H9 (cell line): ENCODE data around the gene CETP. TPM values are rescaled to one million over a fixed set of nuclear protein-coding genes. Genes with fewer than 3 reads are reported as not detected.
"Not testable (repeated sequence)": the region's sequence is repeated elsewhere in the genome, so short reads cannot be mapped to it uniquely, and the experiment has no call there.

Experiments
- DNase-seq: peaks from one replicate; pipeline ENCODE4 v3.0.0-alpha.2; 2017
- H2AFZ ChIP-seq: one replicate; pipeline ENCODE4 v1.6.1; 2013; ENCODE audit warnings: mild to moderate bottlenecking, low read length, control low read depth, moderate library complexity
- H2AK5ac ChIP-seq: 2 replicates; pipeline ENCODE4 v1.6.1; 2013; ENCODE audit warnings: low read length, control low read depth, mixed read lengths; ENCODE audit not compliant: insufficient read length
- H2BK120ac ChIP-seq: one replicate; pipeline ENCODE4 v1.6.1; 2013; ENCODE audit warnings: low read depth, mild to moderate bottlenecking, low read length, control low read depth, inconsistent platforms; ENCODE audit not compliant: poor library complexity, severe bottlenecking
- H2BK12ac ChIP-seq: 2 replicates; pipeline ENCODE4 v1.6.1; 2013; ENCODE audit warnings: low read length, control low read depth, mixed read lengths, low read depth; ENCODE audit not compliant: insufficient read length
- H2BK15ac ChIP-seq: 2 replicates; pipeline ENCODE4 v1.6.1; 2013; ENCODE audit warnings: low read depth, low read length, control low read depth
- H2BK20ac ChIP-seq: one replicate; pipeline ENCODE4 v1.6.1; 2013; ENCODE audit warnings: low read depth, mild to moderate bottlenecking, low read length, control low read depth, inconsistent platforms; ENCODE audit not compliant: poor library complexity, severe bottlenecking
- H2BK5ac ChIP-seq: 2 replicates; pipeline ENCODE4 v1.6.1; 2013; ENCODE audit warnings: low read length, control low read depth, mixed read lengths; ENCODE audit not compliant: insufficient read length
- H3K14ac ChIP-seq: 2 replicates; pipeline ENCODE4 v1.6.1; 2013; ENCODE audit warnings: low read length, control low read depth; ENCODE audit not compliant: insufficient read depth
- H3K18ac ChIP-seq: 2 replicates; pipeline ENCODE4 v1.6.1; 2013; ENCODE audit warnings: low read depth, mild to moderate bottlenecking, mixed read lengths, low read length, control low read depth; ENCODE audit not compliant: insufficient read length
- H3K23ac ChIP-seq: 2 replicates; pipeline ENCODE4 v1.6.1; 2013; ENCODE audit warnings: low read length, control low read depth, mixed read lengths, low read depth; ENCODE audit not compliant: insufficient read length
- H3K23me2 ChIP-seq: 2 replicates; pipeline ENCODE4 v1.6.1; 2013; ENCODE audit warnings: low read depth, mild to moderate bottlenecking, mixed read lengths, low read length, control low read depth; ENCODE audit not compliant: insufficient read length, poor library complexity, severe bottlenecking
- H3K27ac ChIP-seq: 2 replicates; pipeline ENCODE4 v1.5.1; 2013; ENCODE audit warnings: low read length, control low read depth, mixed read lengths, low read depth; ENCODE audit not compliant: insufficient read length
- H3K27me3 ChIP-seq: 2 replicates; pipeline ENCODE4 v1.6.1; 2013; ENCODE audit warnings: low read length, control low read depth, inconsistent platforms; ENCODE audit not compliant: insufficient read depth
- H3K4ac ChIP-seq: 2 replicates; pipeline ENCODE4 v1.6.1; 2013; ENCODE audit warnings: low read depth, mild to moderate bottlenecking, control low read depth, inconsistent platforms, low read length, moderate library complexity
- H3K4me1 ChIP-seq: 2 replicates; pipeline ENCODE4 v1.6.1; 2013; ENCODE audit warnings: low read length, control low read depth, inconsistent platforms; ENCODE audit not compliant: insufficient read depth
- H3K4me2 ChIP-seq: 2 replicates; pipeline ENCODE4 v1.6.1; 2013; ENCODE audit warnings: low read length, control low read depth, mixed read lengths; ENCODE audit not compliant: insufficient read length, insufficient read depth
- H3K56ac ChIP-seq: 2 replicates; pipeline ENCODE4 v1.6.1; 2013; ENCODE audit warnings: low read depth, mild to moderate bottlenecking, mixed read lengths, low read length, control low read depth; ENCODE audit not compliant: insufficient read length
- H3K79me1 ChIP-seq: 2 replicates; pipeline ENCODE4 v1.6.1; 2013; ENCODE audit warnings: low read depth, mild to moderate bottlenecking, moderate library complexity, low read length, control low read depth, inconsistent platforms; ENCODE audit not compliant: insufficient read depth, poor library complexity, severe bottlenecking
- H3K79me2 ChIP-seq: 2 replicates; pipeline ENCODE4 v1.6.1; 2013; ENCODE audit warnings: low read length, control low read depth, inconsistent platforms; ENCODE audit not compliant: insufficient read depth
- H3K9ac ChIP-seq: 2 replicates; pipeline ENCODE4 v1.6.1; 2013; ENCODE audit warnings: low read length, control low read depth, mixed read lengths; ENCODE audit not compliant: insufficient read length; ENCODE audit errors: extremely low read depth
- H3K9me3 ChIP-seq: one replicate; pipeline ENCODE4 v1.6.1; 2013; ENCODE audit warnings: low read depth, low read length, inconsistent platforms; ENCODE audit not compliant: control insufficient read depth
- H3T11ph ChIP-seq: one replicate; pipeline ENCODE4 v1.6.1; 2013; ENCODE audit warnings: mild to moderate bottlenecking, low read length, control low read depth, inconsistent platforms
- H4K20me1 ChIP-seq: one replicate; pipeline ENCODE4 v1.6.1; 2013; ENCODE audit not compliant: control insufficient read depth, insufficient read length, insufficient read depth
- H4K5ac ChIP-seq: 2 replicates; pipeline ENCODE4 v1.6.1; 2013; ENCODE audit warnings: low read depth, mild to moderate bottlenecking, mixed read lengths, low read length, control low read depth; ENCODE audit not compliant: insufficient read length
- H4K8ac ChIP-seq: replicated peaks from 2 replicates; pipeline ENCODE4 v1.6.1; 2013; ENCODE audit warnings: low read length, control low read depth, mixed read lengths, low read depth; ENCODE audit not compliant: insufficient read length
- H4K91ac ChIP-seq: 2 replicates; pipeline ENCODE4 v1.6.1; 2013; ENCODE audit warnings: low read depth, mild to moderate bottlenecking, moderate library complexity, mixed read lengths, low read length, control low read depth; ENCODE audit not compliant: insufficient read length
- H3K27ac Mint-ChIP-seq, 3 experiments: 2 replicates in 2 of 3; 3 replicates in 1 of 3; pipeline ENCODE4 v1.8.0; 2020 to 2021; ENCODE audit warnings: mixed read lengths in 3 of 3, mild to moderate bottlenecking in 1 of 3, moderate library complexity in 1 of 3
- H3K27me3 Mint-ChIP-seq: 2 replicates; pipeline ENCODE4 v1.8.0; 2021; ENCODE audit warnings: low read depth, mild to moderate bottlenecking, moderate library complexity, mixed read lengths
- H3K36me3 Mint-ChIP-seq, 3 experiments: 2 replicates in 2 of 3; 3 replicates in 1 of 3; pipeline ENCODE4 v1.8.0; 2020 to 2021; ENCODE audit warnings: low read depth in 3 of 3, mixed read lengths in 3 of 3; ENCODE audit not compliant: insufficient read depth in 1 of 3
- H3K4me1 Mint-ChIP-seq, 2 experiments: 2 replicates each; pipeline ENCODE4 v1.8.0; 2020; ENCODE audit warnings: mixed read lengths in 2 of 2
- H3K4me3 Mint-ChIP-seq, 2 experiments: 2 replicates in 1 of 2; 3 replicates in 1 of 2; pipeline ENCODE4 v1.8.0; 2020 to 2021; ENCODE audit warnings: mild to moderate bottlenecking in 2 of 2, mixed read lengths in 2 of 2, moderate library complexity in 1 of 2
- H3K9me3 Mint-ChIP-seq, 2 experiments: 2 replicates in 1 of 2; 3 replicates in 1 of 2; pipeline ENCODE4 v1.8.0; 2020; ENCODE audit warnings: mild to moderate bottlenecking in 2 of 2, mixed read lengths in 2 of 2, moderate library complexity in 1 of 2
- WGBS: extraction: QIAGEN DNeasy Blood & Tissue Kit; methylation state at CpG from one replicate; pipeline ENCODE4 v1.1.7; 2013; ENCODE audit warnings: missing lambda C conversion rate, low lambda C conversion rate, mixed read lengths; ENCODE audit not compliant: insufficient read length; ENCODE audit errors: extremely low coverage; 5-methylcytosine and 5-hydroxymethylcytosine counted together
- total RNA-seq: library from RNA; stranded (reverse); gene quantifications from 2 replicates; pipeline ENCODE4 v1.2.1, GENCODE V29; 2021
- TF ChIP-seq, protein P1 (sequence below): fragments of 200-600 bp; sonication (generic); conservative IDR thresholded peaks from 3 replicates; pipeline ENCODE4 v1.8.0; 2021; ENCODE audit warnings: antibody characterized with exemption, mild to moderate bottlenecking

The CETP gene
- total RNA-seq, 1 experiment from 2014 or later = not detected

DNA sequence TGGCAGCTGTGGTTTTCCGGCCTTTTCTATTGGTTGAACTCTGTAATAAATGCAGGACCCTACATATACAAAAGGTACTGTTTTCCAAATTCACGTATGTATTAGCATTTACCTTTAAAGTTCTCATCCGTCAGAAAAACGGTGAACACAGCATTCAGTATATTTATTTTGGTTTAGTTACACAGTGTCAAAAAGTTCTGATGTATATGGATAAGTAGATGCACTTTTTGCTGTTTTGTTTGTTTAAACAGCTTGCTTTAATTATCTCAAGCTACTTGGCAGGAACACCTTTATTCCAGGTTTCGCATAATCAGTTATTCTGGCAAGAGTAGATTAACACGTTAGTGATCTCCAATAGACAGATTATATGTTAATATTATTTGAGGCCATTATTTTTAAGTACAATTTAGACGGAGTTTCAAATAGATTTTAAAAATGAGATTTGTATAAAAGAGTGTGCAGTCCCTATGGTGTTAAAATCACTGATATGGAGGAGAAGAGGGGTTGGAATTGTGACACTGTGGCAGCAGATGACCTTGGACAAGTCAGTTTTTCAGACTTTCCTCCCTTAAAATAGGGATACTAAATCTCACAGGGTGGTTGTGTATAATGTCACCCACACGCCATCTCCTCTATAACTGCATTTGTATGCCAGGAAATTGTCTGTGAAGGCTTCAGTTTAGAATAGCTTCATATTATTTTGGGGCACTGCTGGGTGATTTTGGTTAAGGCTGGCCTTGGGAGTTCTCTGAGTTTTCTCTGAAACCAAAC lies 27.7 kb upstream of the CETP start:
- peak overlapping the region; percentile 94 to 95; a peak in 4 of 5 replicates for H3K4me3 Mint-ChIP-seq
- TF ChIP-seq, protein P1, sequence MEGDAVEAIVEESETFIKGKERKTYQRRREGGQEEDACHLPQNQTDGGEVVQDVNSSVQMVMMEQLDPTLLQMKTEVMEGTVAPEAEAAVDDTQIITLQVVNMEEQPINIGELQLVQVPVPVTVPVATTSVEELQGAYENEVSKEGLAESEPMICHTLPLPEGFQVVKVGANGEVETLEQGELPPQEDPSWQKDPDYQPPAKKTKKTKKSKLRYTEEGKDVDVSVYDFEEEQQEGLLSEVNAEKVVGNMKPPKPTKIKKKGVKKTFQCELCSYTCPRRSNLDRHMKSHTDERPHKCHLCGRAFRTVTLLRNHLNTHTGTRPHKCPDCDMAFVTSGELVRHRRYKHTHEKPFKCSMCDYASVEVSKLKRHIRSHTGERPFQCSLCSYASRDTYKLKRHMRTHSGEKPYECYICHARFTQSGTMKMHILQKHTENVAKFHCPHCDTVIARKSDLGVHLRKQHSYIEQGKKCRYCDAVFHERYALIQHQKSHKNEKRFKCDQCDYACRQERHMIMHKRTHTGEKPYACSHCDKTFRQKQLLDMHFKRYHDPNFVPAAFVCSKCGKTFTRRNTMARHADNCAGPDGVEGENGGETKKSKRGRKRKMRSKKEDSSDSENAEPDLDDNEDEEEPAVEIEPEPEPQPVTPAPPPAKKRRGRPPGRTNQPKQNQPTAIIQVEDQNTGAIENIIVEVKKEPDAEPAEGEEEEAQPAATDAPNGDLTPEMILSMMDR = no peak
- Histone ChIP-seq H3K14ac (no peak overlapping the region), H2AFZ (no peak overlapping the region), H3K23ac (no peak overlapping the region), H4K20me1 (no peaks in the 10 kb centered on the region), H2BK15ac (no peak overlapping the region), H4K91ac (no peak overlapping the region), H3K27me3 (no peaks in the 10 kb centered on the region), H3K9ac (no peak overlapping the region), H4K8ac (no peak overlapping the region), H3K18ac (no peak overlapping the region), H2BK5ac (no peak overlapping the region), H2BK120ac (no peak overlapping the region), H3K79me2 (peaks cover 9% of the 10 kb centered on the region; the same call in 1 of the 2 replicates), H2BK20ac (no peak overlapping the region), H2AK5ac (no peak overlapping the region), H3K79me1 (peaks cover 2% of the 10 kb centered on the region), H2BK12ac (no peak overlapping the region), H3T11ph (no peak overlapping the region), H3K4me2 (no peak overlapping the region), H3K56ac (no peak overlapping the region), H3K23me2 (peaks cover 11% of the 10 kb centered on the region), H4K5ac (no peak overlapping the region), H3K4ac (no peak overlapping the region), H3K27ac (no peak overlapping the region), H3K9me3 (no peaks in the 10 kb centered on the region), H3K4me1 (peaks cover 3% of the 10 kb centered on the region; the same call in 1 of the 2 replicates)
- peaks cover 27 to 47% (median 43%) of the 10 kb centered on the region in 3 experiments for H3K36me3 Mint-ChIP-seq
- peaks cover 21 to 23% of the 10 kb centered on the region in 2 experiments for H3K4me1 Mint-ChIP-seq
- H3K27me3 Mint-ChIP-seq = no peaks in the 10 kb centered on the region
- 100% methylated on average over 1 of the region's 8 CpGs for WGBS
- no peak for DNase-seq
- no peak overlapping the region for H3K27ac Mint-ChIP-seq
- no peaks in the 10 kb centered on the region for H3K9me3 Mint-ChIP-seq

DNA sequence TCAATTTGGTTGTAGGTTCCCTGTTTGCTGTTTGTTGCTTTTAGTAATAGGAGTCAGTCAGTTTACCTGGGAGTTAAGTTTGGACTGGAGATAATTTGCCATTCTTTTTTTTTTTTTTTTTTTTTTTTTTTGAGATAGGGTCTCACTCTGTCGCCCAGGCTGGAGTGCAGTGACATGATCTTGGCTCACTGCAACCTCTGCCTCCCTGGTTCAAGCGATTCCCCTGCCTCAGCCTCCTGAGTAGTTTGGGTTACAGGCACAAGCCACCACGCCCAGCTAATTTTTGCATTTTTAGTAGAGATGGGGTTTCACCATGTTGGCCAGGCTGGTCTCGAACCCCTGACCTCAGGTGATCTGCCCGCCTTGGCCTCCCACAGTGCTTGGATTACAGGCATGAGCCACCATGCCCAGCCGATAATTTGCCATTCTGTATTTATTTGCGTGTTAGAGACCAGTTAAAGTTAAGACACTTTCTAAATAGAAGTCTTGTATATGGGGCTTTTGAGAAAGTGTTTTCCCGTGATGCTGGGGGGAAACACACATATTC lies 27.1 kb upstream of the CETP start:
- H3K56ac ChIP-seq, H2BK20ac ChIP-seq, H2AK5ac ChIP-seq, H4K91ac ChIP-seq, H2BK5ac ChIP-seq, H3K27ac ChIP-seq, H3K27me3 Mint-ChIP-seq, H3K9ac ChIP-seq, H2BK120ac ChIP-seq, H2BK12ac ChIP-seq, H3K23ac ChIP-seq, H3K27me3 ChIP-seq, H2BK15ac ChIP-seq, H3K79me1 ChIP-seq, H2AFZ ChIP-seq, H3K27ac Mint-ChIP-seq, H3K4me1 ChIP-seq, H4K8ac ChIP-seq, H3K79me2 ChIP-seq, H3K4ac ChIP-seq, H4K20me1 ChIP-seq, H4K5ac ChIP-seq, H3K18ac ChIP-seq, H3T11ph ChIP-seq, H3K4me2 ChIP-seq, H3K9me3 Mint-ChIP-seq, H3K14ac ChIP-seq, H3K9me3 ChIP-seq, DNase-seq: not testable (repeated sequence)
- no CpG with 5 or more reads among the region's 8 CpGs for WGBS
- peaks cover 21 to 23% of the 10 kb centered on the region in 2 experiments for H3K4me1 Mint-ChIP-seq
- peaks cover 11% of the 10 kb centered on the region for H3K23me2 ChIP-seq
- peaks cover 33 to 54% (median 49%) of the 10 kb centered on the region in 3 experiments for H3K36me3 Mint-ChIP-seq
- peak overlapping the region in 1 of 2 experiments; percentile 10; a peak in 2 of 5 replicates for H3K4me3 Mint-ChIP-seq
